Activated B cell treated with CpG ODN at 0.5 μM for 24 hours (primary cell): ENCODE measurements around the gene IQCE. TPM values are rescaled to one million over a fixed set of nuclear protein-coding genes. Genes with fewer than 3 reads are reported as not detected.

Experiments
- ATAC-seq: fragments of 200-7000 bp; cut with Tn5 transposase; one replicate; pipeline ENCODE4 v1.10.0; 2021; ENCODE audit warnings: low read depth, mild to moderate bottlenecking, moderate library complexity
- CTCF ChIA-PET: fragments of 350-600 bp; sonication (Branson Sonifier 250); formaldehyde crosslinking; loops from one replicate; lab custom pipeline; 2021; ENCODE audit warnings: antibody characterized with exemption; lab: Charles Lee
- POLR2A ChIA-PET: fragments of 350-600 bp; sonication (Branson Sonifier 250); formaldehyde crosslinking; loops from one replicate; lab custom pipeline; 2021; ENCODE audit warnings: antibody characterized with exemption; lab: Charles Lee
- DNase-seq: peaks from one replicate; pipeline ENCODE4 v3.0.0; 2022
- H3K27ac Mint-ChIP-seq: one replicate; pipeline ENCODE4 v1.8.0; 2020; ENCODE audit warnings: mixed read lengths
- H3K27me3 Mint-ChIP-seq: one replicate; pipeline ENCODE4 v1.8.0; 2021; ENCODE audit warnings: mixed read lengths
- H3K36me3 Mint-ChIP-seq: one replicate; pipeline ENCODE4 v1.8.0; 2021; ENCODE audit warnings: low read depth, mixed read lengths
- H3K4me1 Mint-ChIP-seq: one replicate; pipeline ENCODE4 v1.8.0; 2021; ENCODE audit warnings: mixed read lengths
- H3K4me3 Mint-ChIP-seq: one replicate; pipeline ENCODE4 v1.8.0; 2020; ENCODE audit warnings: mild to moderate bottlenecking, mixed read lengths
- H3K9me3 Mint-ChIP-seq: one replicate; pipeline ENCODE4 v1.8.0; 2020; ENCODE audit warnings: mixed read lengths
- CTCF ChIP-seq: fragments of 200-600 bp; IDR thresholded peaks from one replicate; pipeline ENCODE4 v1.8.0; 2022; ENCODE audit warnings: antibody characterized with exemption, mild to moderate bottlenecking
- intact Hi-C: fragments of 100-400 bp; cut with micrococcal nuclease; formaldehyde crosslinking; loops from one replicate; pipeline ENCODE4 v1.15.1; 2024
- total RNA-seq: library from RNA; stranded (reverse); gene quantifications from 2 replicates; pipeline ENCODE4 v1.2.3, GENCODE V29; 2022

Gene IQCE
- total RNA-seq, 1 donor from 2014 or later: 7.7 TPM

GRCh38 chr7:2573761-2574160 is 15.0 kb downstream of the IQCE start:
- TF ChIP-seq CTCF: no peak
- Mint-ChIP-seq H3K27ac (no peak overlapping the region), H3K36me3 (peaks cover 3% of the 10 kb centered on the region), H3K4me1 (peaks cover 8% of the 10 kb centered on the region), H3K4me3 (no peak overlapping the region), H3K9me3 (no peaks in the 10 kb centered on the region), H3K27me3 (no peaks in the 10 kb centered on the region)
- DNase-seq (no peak), ATAC-seq (peak; percentile 40)
- POLR2A ChIA-PET: interaction anchor here (1.2 kb wide), 1 partner anchor 43 kb away, joined by 3 read pairs; no protein-coding TSS in a partner anchor
- intact Hi-C loops: no loop called here
- CTCF ChIA-PET: interaction anchor here (0.9 to 1.4 kb wide), 2 partner anchors 96 to 136 kb away, joined by 3 to 4 read pairs; no protein-coding TSS in a partner anchor

DNA sequence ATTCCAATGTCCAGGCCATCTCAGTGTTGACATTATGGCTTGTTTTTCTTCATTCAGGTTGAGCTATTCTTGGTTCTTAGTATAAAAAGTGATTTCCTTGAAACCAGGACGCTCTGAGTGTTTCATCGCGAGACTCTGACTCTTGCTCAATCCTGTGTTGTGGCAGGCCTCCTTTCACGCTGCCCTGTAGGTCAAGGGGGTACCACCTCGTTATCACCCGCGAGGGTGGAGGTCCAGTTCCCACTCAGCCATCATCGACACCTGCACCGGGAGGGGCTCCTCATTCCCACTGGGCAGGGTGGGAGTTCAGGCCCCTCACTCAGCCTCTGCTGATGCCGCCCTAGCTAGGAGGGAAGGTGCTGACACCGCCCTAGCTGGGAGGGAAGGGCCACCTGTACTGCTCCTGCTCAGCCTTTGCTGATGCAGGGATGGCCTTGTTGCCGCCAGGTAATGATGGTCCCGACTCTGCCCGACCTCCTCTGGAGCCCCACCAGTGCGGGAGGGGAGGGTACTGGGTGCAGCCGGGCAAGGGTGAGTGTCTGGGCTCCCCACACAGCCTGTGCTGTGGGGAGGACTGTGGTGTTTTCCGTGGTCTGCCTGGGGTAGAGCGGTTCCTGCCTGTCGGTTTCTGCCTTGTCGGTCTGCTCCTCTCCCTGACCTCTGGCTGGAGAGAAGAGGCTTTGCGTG is 16.4 kb downstream of the IQCE start:
- no peaks in the 10 kb centered on the region for H3K9me3 Mint-ChIP-seq
- ChIA-PET POLR2A (interaction anchor here (0.5 kb wide), 1 partner anchor 63 kb away, joined by 3 read pairs; no protein-coding TSS in a partner anchor), CTCF (no interaction called here)
- intact Hi-C loops: no loop called here
- H3K27me3 Mint-ChIP-seq: no peaks in the 10 kb centered on the region
- peaks cover 3% of the 10 kb centered on the region for H3K36me3 Mint-ChIP-seq
- no peak overlapping the region for H3K27ac Mint-ChIP-seq
- no peak for TF ChIP-seq CTCF
- H3K4me3 Mint-ChIP-seq: no peak overlapping the region
- ATAC-seq (no peak), DNase-seq (no peak)
- peaks cover 8% of the 10 kb centered on the region for H3K4me1 Mint-ChIP-seq

DNA sequence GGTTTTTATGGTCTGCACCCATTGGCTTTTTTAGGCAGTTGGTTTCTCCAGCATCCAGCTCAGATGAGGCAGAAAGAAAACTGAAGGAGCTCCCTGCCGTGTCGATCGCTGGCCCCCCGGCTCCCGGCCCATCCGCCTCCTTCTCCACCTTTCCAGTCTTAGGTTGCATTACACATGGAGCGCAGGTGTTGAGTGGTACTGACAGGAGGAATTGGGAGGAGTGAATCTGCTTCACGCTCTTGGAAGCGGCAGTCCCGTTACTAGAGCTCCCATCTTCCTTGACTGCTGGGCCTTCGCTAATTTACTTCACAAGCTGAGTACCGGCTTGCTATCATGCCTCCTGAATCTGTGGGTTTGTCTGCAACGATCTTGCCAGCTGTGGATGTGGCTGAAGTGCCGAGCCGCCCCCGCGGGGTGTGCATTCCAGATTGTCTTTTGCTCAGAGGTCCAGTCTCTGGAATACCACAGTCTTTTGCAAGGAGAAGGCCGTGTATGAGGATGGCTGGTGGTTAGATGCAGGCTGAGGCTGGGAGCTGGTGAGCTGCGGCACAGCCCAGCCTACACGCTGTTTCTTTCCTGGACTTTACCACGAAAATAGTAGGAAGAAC is 17.1 kb downstream of the IQCE start:
- no peak overlapping the region for H3K27ac Mint-ChIP-seq
- H3K4me1 Mint-ChIP-seq: peaks cover 12% of the 10 kb centered on the region
- ChIA-PET POLR2A (interaction anchor here (0.5 kb wide), 1 partner anchor 62 kb away, joined by 3 read pairs; no protein-coding TSS in a partner anchor), CTCF (no interaction called here)
- intact Hi-C loops: no loop called here
- no peak overlapping the region for H3K4me3 Mint-ChIP-seq
- H3K9me3 Mint-ChIP-seq: no peaks in the 10 kb centered on the region
- peaks cover 3% of the 10 kb centered on the region for H3K36me3 Mint-ChIP-seq
- no peak for ATAC-seq
- DNase-seq: no peak
- H3K27me3 Mint-ChIP-seq: no peaks in the 10 kb centered on the region
- TF ChIP-seq CTCF: no peak

DNA sequence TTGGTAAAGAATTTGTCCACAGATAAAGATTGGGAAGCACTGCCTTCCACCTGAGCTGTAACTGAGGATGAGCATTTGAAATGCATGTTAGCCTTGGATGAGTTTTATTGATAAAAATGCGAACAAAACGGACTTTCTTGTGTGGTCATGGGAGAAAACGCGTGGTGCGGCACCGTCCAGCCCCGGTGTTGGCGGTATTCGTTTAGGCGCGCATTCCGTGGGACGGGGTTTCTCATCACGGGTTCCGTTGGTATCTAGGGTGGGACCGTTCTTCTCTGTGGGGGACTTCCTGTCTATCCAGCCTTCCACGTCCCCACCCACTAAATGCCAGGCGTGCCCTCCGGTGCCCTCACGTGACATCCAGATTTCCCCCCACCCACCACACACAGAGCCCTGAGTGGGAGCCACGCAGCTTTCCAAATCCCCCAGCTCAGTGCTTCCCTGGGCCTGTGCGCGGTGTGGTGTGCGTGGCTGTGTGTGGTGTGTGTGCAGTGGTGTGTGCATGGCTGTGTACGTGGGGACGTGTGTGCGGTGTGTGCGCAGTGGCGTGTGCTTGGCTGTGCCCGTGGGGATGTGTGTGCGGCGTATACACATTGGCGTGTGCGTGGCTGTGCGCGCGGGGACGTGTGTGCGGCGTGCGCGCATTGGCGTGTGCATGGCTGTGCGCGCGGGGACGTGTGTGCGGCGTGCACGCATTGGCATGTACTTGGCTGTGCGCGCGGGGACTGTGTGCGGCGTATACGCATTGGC is 18.1 kb downstream of the IQCE start:
- POLR2A ChIA-PET: no interaction called here
- Mint-ChIP-seq H3K27me3 (no peaks in the 10 kb centered on the region), H3K9me3 (no peaks in the 10 kb centered on the region), H3K4me3 (no peak overlapping the region), H3K4me1 (peaks cover 12% of the 10 kb centered on the region), H3K27ac (no peak overlapping the region), H3K36me3 (peaks cover 3% of the 10 kb centered on the region)
- DNase-seq: no peak
- no peak for TF ChIP-seq CTCF
- ATAC-seq: no peak
- CTCF ChIA-PET: no interaction called here
- intact Hi-C loops: no loop called here
